A549 (cell line): ENCODE measurements around the gene STAMBPL1. TPM values are rescaled to one million over a fixed set of nuclear protein-coding genes. Genes with fewer than 3 reads are reported as not detected.

ENCODE experiments used
- ATAC-seq, 2 experiments: fragments of 200-7000 bp in 1 of 2; fragments of >200 bp in 1 of 2; cut with Nextera tagmentation in 1 of 2; cut with Tn5 transposase in 1 of 2; 3 replicates each; pipeline versions ENCODE4 v1.8.0 to v1.9.1; 2018 to 2020; ENCODE audit warnings: mild to moderate bottlenecking in 1 of 2, moderate library complexity in 1 of 2
- CTCF ChIA-PET: fragments of 300-600 bp; sonication (Branson Sonifier 250); formaldehyde crosslinking; extraction: SDS; loops from one replicate; lab custom pipeline; 2021; ENCODE audit warnings: antibody characterized with exemption, inconsistent platforms; lab: Yijun Ruan, JAX
- POLR2A ChIA-PET: fragments of 350-600 bp; formaldehyde crosslinking; extraction: SDS; loops from one replicate; lab custom pipeline; 2021; ENCODE audit warnings: antibody characterized with exemption, inconsistent platforms; lab: Yijun Ruan, JAX
- DNase-seq, 2 experiments: peaks; one replicate each; pipeline versions ENCODE4 v3.0.0 to v3.0.0-alpha.2; 2011 to 2016; ENCODE audit warnings: low read depth in 1 of 2, low spot score in 1 of 2
- FAIRE-seq: peaks from 2 replicates; lab custom pipeline; 2011; peaks lifted over from hg19 to GRCh38; lab: Jason Lieb, UNC
- H3K27ac ChIP-seq, 2 experiments: fragments of >200 bp; sonication (Bioruptor Twin); formaldehyde crosslinking; 3 replicates each; pipeline ENCODE4 v1.5.1; 2016 to 2017
- H3K4me1 ChIP-seq: fragments of >200 bp; sonication (Bioruptor Twin); formaldehyde crosslinking; 3 replicates; pipeline ENCODE4 v1.6.1; 2016
- H3K4me2 ChIP-seq: fragments of >200 bp; sonication (Bioruptor Twin); formaldehyde crosslinking; 3 replicates; pipeline ENCODE4 v1.6.1; 2016
- H3K4me3 ChIP-seq: fragments of >200 bp; sonication (Bioruptor Twin); formaldehyde crosslinking; 3 replicates; pipeline ENCODE4 v1.5.1; 2016
- H3K9me3 ChIP-seq: fragments of >200 bp; sonication (Bioruptor Twin); formaldehyde crosslinking; 3 replicates; pipeline ENCODE4 v1.6.1; 2016
- CHD4 ChIP-seq: fragments of 200-600 bp; sonication (generic); IDR thresholded peaks from 2 replicates; pipeline ENCODE4 v1.6.1; 2016; ENCODE audit warnings: antibody characterized with exemption, mild to moderate bottlenecking, borderline replicate concordance
- EHF ChIP-seq: fragments of 250-450 bp; sonication (Bioruptor Pico); IDR thresholded peaks from 2 replicates; pipeline ENCODE4 v1.5.0; 2020; ENCODE audit warnings: mild to moderate bottlenecking
- ESRRA ChIP-seq: fragments of 150-350 bp; IDR thresholded peaks from 2 replicates; pipeline ENCODE4 v1.6.1; 2014; ENCODE audit warnings: mild to moderate bottlenecking, low read length, borderline replicate concordance
- FOXS1 ChIP-seq: fragments of 250-450 bp; sonication (Bioruptor Pico); IDR thresholded peaks from 2 replicates; pipeline ENCODE4 v1.5.0; 2020; ENCODE audit warnings: mild to moderate bottlenecking, moderate library complexity
- GATA3 ChIP-seq: IDR thresholded peaks from 2 replicates; pipeline ENCODE4 v1.6.1; 2012; ENCODE audit warnings: borderline replicate concordance
- HEYL ChIP-seq: fragments of 250-450 bp; sonication (Bioruptor Pico); IDR thresholded peaks from 2 replicates; pipeline ENCODE4 v1.8.0; 2021; ENCODE audit warnings: mild to moderate bottlenecking, moderate library complexity
- HOXB13 ChIP-seq: fragments of 250-450 bp; sonication (Bioruptor Pico); IDR thresholded peaks from 2 replicates; pipeline ENCODE4 v1.5.0; 2020; ENCODE audit warnings: low read depth, mild to moderate bottlenecking, moderate library complexity
- HOXB5 ChIP-seq: fragments of 250-450 bp; sonication (Bioruptor Pico); IDR thresholded peaks from 2 replicates; pipeline ENCODE4 v1.5.0; 2020; ENCODE audit warnings: mild to moderate bottlenecking, moderate library complexity
- MAFK ChIP-seq: fragments of 450-650 bp; IDR thresholded peaks from 2 replicates; pipeline ENCODE4 v1.6.1; 2014; ENCODE audit not compliant: partially characterized antibody
- MAZ ChIP-seq: fragments of 150-350 bp; IDR thresholded peaks from 2 replicates; pipeline ENCODE4 v1.6.1; 2014; ENCODE audit warnings: antibody characterized with exemption, low read depth, low read length, borderline replicate concordance
- NPAS2 ChIP-seq: fragments of 250-450 bp; sonication (Bioruptor Pico); IDR thresholded peaks from 2 replicates; pipeline ENCODE4 v1.8.0; 2022; ENCODE audit warnings: mild to moderate bottlenecking, moderate library complexity, borderline replicate concordance
- NR3C1 ChIP-seq: fragments of >200 bp; sonication (Bioruptor Twin); formaldehyde crosslinking; IDR thresholded peaks from 3 replicates; pipeline ENCODE4 v1.6.1; 2017
- PHF8 ChIP-seq: fragments of 200-600 bp; sonication (generic); IDR thresholded peaks from 2 replicates; pipeline ENCODE4 v1.6.1; 2016; ENCODE audit warnings: low read depth, mild to moderate bottlenecking, antibody characterized with exemption, moderate library complexity, borderline replicate concordance
- POLR2A ChIP-seq: IDR thresholded peaks from 2 replicates; pipeline ENCODE4 v1.6.1; 2012; ENCODE audit warnings: mild to moderate bottlenecking, low read length
- RAD21 ChIP-seq, 2 experiments: fragments of >200 bp in 1 of 2; sonication (Bioruptor Twin) in 1 of 2; formaldehyde crosslinking in 1 of 2; IDR thresholded peaks in 1 of 2; conservative IDR thresholded peaks in 1 of 2; 2 replicates in 1 of 2; 3 replicates in 1 of 2; pipeline ENCODE4 v1.6.1; 2012 to 2018; ENCODE audit warnings: inconsistent platforms in 1 of 2
- RCOR1 ChIP-seq: fragments of 150-350 bp; IDR thresholded peaks from 2 replicates; pipeline ENCODE4 v1.6.1; 2014; ENCODE audit warnings: antibody characterized with exemption, low read length, low read depth
- RNF2 ChIP-seq: fragments of 200-600 bp; sonication (generic); IDR thresholded peaks from 2 replicates; pipeline ENCODE4 v1.6.1; 2016; ENCODE audit warnings: low read depth, mild to moderate bottlenecking, antibody characterized with exemption, moderate library complexity, borderline replicate concordance
- SMC3 ChIP-seq: fragments of >200 bp; sonication (Bioruptor Twin); formaldehyde crosslinking; IDR thresholded peaks from 3 replicates; pipeline ENCODE4 v1.6.1; 2018; ENCODE audit warnings: inconsistent platforms
- SREBF2 ChIP-seq: fragments of 450-650 bp; IDR thresholded peaks from 2 replicates; pipeline ENCODE4 v1.6.1; 2014; ENCODE audit warnings: mild to moderate bottlenecking, moderate library complexity
- ZFP36 ChIP-seq: fragments of 450-650 bp; IDR thresholded peaks from 2 replicates; pipeline ENCODE4 v1.6.1; 2014; ENCODE audit warnings: borderline replicate concordance; ENCODE audit not compliant: partially characterized antibody
- WGBS: methylation state at CpG from one replicate; pipeline ENCODE4 v1.1.6; 2017; ENCODE audit errors: missing lambda C conversion rate; 5-methylcytosine and 5-hydroxymethylcytosine counted together
- polyA minus RNA-seq: library from RNA; depleted of rRNA, polyadenylated mRNA; stranded (reverse); fragments of >200 nt; gene quantifications from 2 replicates; pipeline ENCODE4 v1.2.3, GENCODE V29; 2011; rRNA and poly(A)+ RNA removed
- polyA plus RNA-seq, 4 experiments: library from polyadenylated mRNA; depleted of rRNA in 3 of 4; stranded (reverse); fragments of >200 nt; fragmentation: RNase III in 1 of 4; extraction: RNeasy Plus Mini Kit Qiagen cat#74134 plus additional on column Dnase treatment in 1 of 4; gene quantifications; 2 replicates in 3 of 4; 3 replicates in 1 of 4; pipeline ENCODE4 v1.2.3, GENCODE V29; 2011 to 2017
- TF ChIP-seq, protein P1 (sequence below): fragments of >200 bp; sonication (Bioruptor Twin); formaldehyde crosslinking; IDR thresholded peaks from 2 replicates; pipeline ENCODE4 v1.6.1; 2016
- TF ChIP-seq, protein P2 (sequence below): fragments of 450-650 bp; IDR thresholded peaks from 2 replicates; pipeline ENCODE4 v1.6.1; 2014; ENCODE audit warnings: antibody characterized with exemption
- TF ChIP-seq, protein P3 (sequence below): fragments of >200 bp; sonication (Bioruptor Twin); formaldehyde crosslinking; IDR thresholded peaks from 3 replicates; pipeline ENCODE4 v1.6.1; 2016
- TF ChIP-seq, protein P4 (sequence below): fragments of 200-600 bp; sonication (generic); IDR thresholded peaks from 2 replicates; pipeline ENCODE4 v1.6.1; 2016; ENCODE audit warnings: antibody characterized with exemption, mild to moderate bottlenecking, moderate library complexity
- TF ChIP-seq, protein P5 (sequence below): IDR thresholded peaks from 2 replicates; pipeline ENCODE4 v1.6.1; 2012; ENCODE audit warnings: low read depth, borderline replicate concordance
- TF ChIP-seq, protein P6 (sequence below): IDR thresholded peaks from 2 replicates; pipeline ENCODE4 v1.6.1; 2012
- TF ChIP-seq, protein P7 (sequence below): IDR thresholded peaks from 2 replicates; pipeline ENCODE4 v1.6.1; 2012
- TF ChIP-seq, protein P8 (sequence below): fragments of 250-450 bp; sonication (Bioruptor Pico); IDR thresholded peaks from 2 replicates; pipeline ENCODE4 v1.5.0; 2021; ENCODE audit warnings: mild to moderate bottlenecking, moderate library complexity, borderline replicate concordance

Gene STAMBPL1
- polyA plus RNA-seq (2011; rRNA removed) (28.9 and 32.1 TPM in 2 replicates), polyA plus RNA-seq (2017; fragmentation: RNase III; extraction: RNeasy Plus Mini Kit Qiagen cat#74134 plus additional on column Dnase treatment) (25.8 to 29.0 TPM (median 28.2 TPM) in 3 replicates), polyA minus RNA-seq (14.5 and 15.7 TPM in 2 replicates)
- 18.2 and 18.8 TPM in 2 replicates for polyA plus RNA-seq (2012; cell fraction: cytosol; rRNA removed)
- 23.8 and 58.1 TPM in 2 replicates for polyA plus RNA-seq (2012; cell fraction: nucleus; rRNA removed)

DNA sequence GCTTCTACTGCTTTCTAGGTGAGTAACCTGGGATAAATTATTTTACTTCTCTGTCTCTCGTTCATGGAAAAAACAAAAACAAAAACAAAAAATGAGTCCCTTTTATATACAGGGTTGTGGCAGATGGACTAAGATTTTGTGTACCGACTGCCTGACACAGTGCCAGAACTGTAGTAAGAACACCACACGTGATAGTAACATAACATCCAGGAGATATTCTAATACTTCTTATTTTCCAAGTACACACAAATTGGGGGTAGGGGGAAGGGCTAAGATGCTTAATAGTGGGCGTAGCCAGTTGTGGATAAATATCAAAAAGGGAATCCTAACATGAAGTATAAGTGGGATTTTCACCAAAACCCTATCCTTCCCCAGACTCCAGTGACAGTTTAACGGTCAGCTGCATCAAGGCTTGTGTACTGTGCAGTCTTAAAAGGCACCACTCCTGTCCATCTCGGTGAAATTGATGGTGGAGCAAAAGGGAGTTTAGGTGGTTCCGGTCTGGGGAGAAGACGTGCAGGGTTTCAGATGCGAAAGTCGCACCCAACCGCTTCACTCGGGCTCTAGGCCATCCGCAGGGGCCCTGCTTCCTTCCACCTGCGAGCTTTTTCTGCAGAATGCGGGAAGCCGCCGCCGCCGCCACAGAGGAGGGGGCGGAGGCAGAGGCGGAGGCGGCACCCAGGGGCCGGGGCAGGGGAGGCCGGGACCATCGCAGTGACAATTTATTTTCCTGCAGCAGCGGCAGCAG lies at the start of gene STAMBPL1:
Gene STAMBPL1 (plus strand): TSS at position 712 of the 748 bp plus-strand sequence. CDS start 21,464 bp downstream, outside the sequence.
- TF ChIP-seq ESRRA (no peak), RNF2 (no peak), PHF8 (peak; percentile 6; the same call in 1 of the 2 replicates), SREBF2 (no peak), HOXB13 (CRISPR knock-in tag) (no peak), EHF (no peak), CHD4 (no peak), ZFP36 (no peak), RCOR1 (no peak), HOXB5 (CRISPR knock-in tag) (no peak), MAZ (no peak), RAD21 (conservative IDR thresholded peaks at IDR 0.05 in 1 of 2, IDR thresholded peaks at IDR 0.05 in 1 of 2) (0 out of 5 replicates have a peak, but pooled peaks of 1 of the 2 experiments have one; percentile 3), FOXS1 (CRISPR knock-in tag) (no peak), MAFK (no peak), NR3C1 (no peak), SMC3 (no peak), GATA3 (no peak), POLR2A (peak; percentile 27; the same call in 1 of the 2 replicates), HEYL (CRISPR knock-in tag) (no peak), NPAS2 (CRISPR knock-in tag) (no peak)
- TF ChIP-seq, protein P1, sequence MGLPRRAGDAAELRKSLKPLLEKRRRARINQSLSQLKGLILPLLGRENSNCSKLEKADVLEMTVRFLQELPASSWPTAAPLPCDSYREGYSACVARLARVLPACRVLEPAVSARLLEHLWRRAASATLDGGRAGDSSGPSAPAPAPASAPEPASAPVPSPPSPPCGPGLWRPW, result no peak
- TF ChIP-seq, protein P2, sequence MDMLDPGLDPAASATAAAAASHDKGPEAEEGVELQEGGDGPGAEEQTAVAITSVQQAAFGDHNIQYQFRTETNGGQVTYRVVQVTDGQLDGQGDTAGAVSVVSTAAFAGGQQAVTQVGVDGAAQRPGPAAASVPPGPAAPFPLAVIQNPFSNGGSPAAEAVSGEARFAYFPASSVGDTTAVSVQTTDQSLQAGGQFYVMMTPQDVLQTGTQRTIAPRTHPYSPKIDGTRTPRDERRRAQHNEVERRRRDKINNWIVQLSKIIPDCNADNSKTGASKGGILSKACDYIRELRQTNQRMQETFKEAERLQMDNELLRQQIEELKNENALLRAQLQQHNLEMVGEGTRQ, result no peak
- TF ChIP-seq, protein P3, sequence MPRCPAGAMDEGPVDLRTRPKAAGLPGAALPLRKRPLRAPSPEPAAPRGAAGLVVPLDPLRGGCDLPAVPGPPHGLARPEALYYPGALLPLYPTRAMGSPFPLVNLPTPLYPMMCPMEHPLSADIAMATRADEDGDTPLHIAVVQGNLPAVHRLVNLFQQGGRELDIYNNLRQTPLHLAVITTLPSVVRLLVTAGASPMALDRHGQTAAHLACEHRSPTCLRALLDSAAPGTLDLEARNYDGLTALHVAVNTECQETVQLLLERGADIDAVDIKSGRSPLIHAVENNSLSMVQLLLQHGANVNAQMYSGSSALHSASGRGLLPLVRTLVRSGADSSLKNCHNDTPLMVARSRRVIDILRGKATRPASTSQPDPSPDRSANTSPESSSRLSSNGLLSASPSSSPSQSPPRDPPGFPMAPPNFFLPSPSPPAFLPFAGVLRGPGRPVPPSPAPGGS, result no peak
- TF ChIP-seq, protein P4, sequence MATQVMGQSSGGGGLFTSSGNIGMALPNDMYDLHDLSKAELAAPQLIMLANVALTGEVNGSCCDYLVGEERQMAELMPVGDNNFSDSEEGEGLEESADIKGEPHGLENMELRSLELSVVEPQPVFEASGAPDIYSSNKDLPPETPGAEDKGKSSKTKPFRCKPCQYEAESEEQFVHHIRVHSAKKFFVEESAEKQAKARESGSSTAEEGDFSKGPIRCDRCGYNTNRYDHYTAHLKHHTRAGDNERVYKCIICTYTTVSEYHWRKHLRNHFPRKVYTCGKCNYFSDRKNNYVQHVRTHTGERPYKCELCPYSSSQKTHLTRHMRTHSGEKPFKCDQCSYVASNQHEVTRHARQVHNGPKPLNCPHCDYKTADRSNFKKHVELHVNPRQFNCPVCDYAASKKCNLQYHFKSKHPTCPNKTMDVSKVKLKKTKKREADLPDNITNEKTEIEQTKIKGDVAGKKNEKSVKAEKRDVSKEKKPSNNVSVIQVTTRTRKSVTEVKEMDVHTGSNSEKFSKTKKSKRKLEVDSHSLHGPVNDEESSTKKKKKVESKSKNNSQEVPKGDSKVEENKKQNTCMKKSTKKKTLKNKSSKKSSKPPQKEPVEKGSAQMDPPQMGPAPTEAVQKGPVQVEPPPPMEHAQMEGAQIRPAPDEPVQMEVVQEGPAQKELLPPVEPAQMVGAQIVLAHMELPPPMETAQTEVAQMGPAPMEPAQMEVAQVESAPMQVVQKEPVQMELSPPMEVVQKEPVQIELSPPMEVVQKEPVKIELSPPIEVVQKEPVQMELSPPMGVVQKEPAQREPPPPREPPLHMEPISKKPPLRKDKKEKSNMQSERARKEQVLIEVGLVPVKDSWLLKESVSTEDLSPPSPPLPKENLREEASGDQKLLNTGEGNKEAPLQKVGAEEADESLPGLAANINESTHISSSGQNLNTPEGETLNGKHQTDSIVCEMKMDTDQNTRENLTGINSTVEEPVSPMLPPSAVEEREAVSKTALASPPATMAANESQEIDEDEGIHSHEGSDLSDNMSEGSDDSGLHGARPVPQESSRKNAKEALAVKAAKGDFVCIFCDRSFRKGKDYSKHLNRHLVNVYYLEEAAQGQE, result no peak
- TF ChIP-seq, protein P5, sequence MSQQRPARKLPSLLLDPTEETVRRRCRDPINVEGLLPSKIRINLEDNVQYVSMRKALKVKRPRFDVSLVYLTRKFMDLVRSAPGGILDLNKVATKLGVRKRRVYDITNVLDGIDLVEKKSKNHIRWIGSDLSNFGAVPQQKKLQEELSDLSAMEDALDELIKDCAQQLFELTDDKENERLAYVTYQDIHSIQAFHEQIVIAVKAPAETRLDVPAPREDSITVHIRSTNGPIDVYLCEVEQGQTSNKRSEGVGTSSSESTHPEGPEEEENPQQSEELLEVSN, result no peak
- TF ChIP-seq, protein P6, sequence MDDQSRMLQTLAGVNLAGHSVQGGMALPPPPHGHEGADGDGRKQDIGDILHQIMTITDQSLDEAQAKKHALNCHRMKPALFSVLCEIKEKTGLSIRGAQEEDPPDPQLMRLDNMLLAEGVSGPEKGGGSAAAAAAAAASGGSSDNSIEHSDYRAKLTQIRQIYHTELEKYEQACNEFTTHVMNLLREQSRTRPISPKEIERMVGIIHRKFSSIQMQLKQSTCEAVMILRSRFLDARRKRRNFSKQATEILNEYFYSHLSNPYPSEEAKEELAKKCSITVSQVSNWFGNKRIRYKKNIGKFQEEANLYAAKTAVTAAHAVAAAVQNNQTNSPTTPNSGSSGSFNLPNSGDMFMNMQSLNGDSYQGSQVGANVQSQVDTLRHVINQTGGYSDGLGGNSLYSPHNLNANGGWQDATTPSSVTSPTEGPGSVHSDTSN, result 0 out of 2 replicates have a peak, but pooled peaks have one; percentile 12
- TF ChIP-seq, protein P7, sequence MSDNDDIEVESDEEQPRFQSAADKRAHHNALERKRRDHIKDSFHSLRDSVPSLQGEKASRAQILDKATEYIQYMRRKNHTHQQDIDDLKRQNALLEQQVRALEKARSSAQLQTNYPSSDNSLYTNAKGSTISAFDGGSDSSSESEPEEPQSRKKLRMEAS, result no peak
- TF ChIP-seq, protein P8, sequence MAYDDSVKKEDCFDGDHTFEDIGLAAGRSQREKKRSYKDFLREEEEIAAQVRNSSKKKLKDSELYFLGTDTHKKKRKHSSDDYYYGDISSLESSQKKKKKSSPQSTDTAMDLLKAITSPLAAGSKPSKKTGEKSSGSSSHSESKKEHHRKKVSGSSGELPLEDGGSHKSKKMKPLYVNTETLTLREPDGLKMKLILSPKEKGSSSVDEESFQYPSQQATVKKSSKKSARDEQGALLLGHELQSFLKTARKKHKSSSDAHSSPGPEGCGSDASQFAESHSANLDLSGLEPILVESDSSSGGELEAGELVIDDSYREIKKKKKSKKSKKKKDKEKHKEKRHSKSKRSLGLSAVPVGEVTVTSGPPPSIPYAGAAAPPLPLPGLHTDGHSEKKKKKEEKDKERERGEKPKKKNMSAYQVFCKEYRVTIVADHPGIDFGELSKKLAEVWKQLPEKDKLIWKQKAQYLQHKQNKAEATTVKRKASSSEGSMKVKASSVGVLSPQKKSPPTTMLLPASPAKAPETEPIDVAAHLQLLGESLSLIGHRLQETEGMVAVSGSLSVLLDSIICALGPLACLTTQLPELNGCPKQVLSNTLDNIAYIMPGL, result no peak
- DNase-seq (peak in 1 of 2 experiments; percentile 56), FAIRE-seq (no peak), ATAC-seq (peak; percentile 73 to 80)
- Histone ChIP-seq H3K9me3 (no peaks in the 10 kb centered on the region), H3K27ac (peak within 1 kb of the TSS; percentile 97 to 98), H3K4me1 (peaks cover 25% of the 10 kb centered on the region), H3K4me3 (peak within 1 kb of the TSS; percentile 49), H3K4me2 (peak within 1 kb of the TSS; percentile 81)
- CTCF ChIA-PET, result interaction anchor here (0.7 to 7.6 kb wide), 9 partner anchors 10 to 315 kb away, joined by 3 to 58 read pairs (median 4); no protein-coding TSS in a partner anchor
- WGBS, result 3% methylated on average over 18 of the region's 26 CpGs
- POLR2A ChIA-PET, result interaction anchor here (0.7 to 1.8 kb wide), 13 partner anchors 9 to 297 kb away, joined by 3 to 10 read pairs (median 5); partner anchors contain the start of gene RNLS
